ENCODE data around the gene GIMAP5.

GIMAP5 gene

GRCh38 chr7:150753826-150754603 is 16.8 kb downstream of the GIMAP5 start:
- H3K4me3 ChIP-seq (ENCODE audit: low read depth, low read length) = no peak overlapping the region
- DNase-seq = no peak
- H3K27me3 ChIP-seq = peaks cover 10% of the 10 kb centered on the region; the same call in 1 of the 2 replicates
- H3K36me3 ChIP-seq = no peaks in the 10 kb centered on the region
- no peaks in the 10 kb centered on the region for H3K9me3 ChIP-seq
- no peaks in the 10 kb centered on the region for H3K4me1 ChIP-seq
- TF ChIP-seq, protein P1, sequence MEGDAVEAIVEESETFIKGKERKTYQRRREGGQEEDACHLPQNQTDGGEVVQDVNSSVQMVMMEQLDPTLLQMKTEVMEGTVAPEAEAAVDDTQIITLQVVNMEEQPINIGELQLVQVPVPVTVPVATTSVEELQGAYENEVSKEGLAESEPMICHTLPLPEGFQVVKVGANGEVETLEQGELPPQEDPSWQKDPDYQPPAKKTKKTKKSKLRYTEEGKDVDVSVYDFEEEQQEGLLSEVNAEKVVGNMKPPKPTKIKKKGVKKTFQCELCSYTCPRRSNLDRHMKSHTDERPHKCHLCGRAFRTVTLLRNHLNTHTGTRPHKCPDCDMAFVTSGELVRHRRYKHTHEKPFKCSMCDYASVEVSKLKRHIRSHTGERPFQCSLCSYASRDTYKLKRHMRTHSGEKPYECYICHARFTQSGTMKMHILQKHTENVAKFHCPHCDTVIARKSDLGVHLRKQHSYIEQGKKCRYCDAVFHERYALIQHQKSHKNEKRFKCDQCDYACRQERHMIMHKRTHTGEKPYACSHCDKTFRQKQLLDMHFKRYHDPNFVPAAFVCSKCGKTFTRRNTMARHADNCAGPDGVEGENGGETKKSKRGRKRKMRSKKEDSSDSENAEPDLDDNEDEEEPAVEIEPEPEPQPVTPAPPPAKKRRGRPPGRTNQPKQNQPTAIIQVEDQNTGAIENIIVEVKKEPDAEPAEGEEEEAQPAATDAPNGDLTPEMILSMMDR (IDR thresholded peaks at IDR 0.05; ENCODE audit: low read depth, low read length) = peak; percentile 58

DNA sequence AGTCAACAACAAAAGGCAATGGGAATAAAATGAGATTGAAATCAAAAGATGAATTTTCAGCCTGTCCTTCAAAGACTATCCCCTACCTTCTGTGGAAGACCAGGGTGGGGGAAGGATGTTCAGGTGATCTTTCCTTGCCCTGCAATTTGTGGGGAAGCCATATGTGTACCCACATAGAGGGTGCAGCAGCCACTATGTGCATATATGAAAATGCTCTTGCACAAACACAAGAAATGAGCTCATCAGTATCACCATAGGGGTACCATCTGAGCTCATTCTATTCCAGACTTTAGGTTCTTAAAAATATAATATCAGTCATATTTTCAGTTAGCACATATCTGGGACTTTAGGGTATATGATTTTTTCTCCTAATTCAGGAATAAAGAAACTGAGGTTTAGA is 17.7 kb downstream of the GIMAP5 start:
- H3K4me1 ChIP-seq = no peaks in the 10 kb centered on the region
- H3K9me3 ChIP-seq = no peaks in the 10 kb centered on the region
- H3K4me3 ChIP-seq (ENCODE audit: low read depth, low read length) = no peak overlapping the region
- peaks cover under 1% of the 10 kb centered on the region; the same call in 1 of the 2 replicates for H3K27me3 ChIP-seq
- TF ChIP-seq, protein P1 (IDR thresholded peaks at IDR 0.05; ENCODE audit: low read depth, low read length) = no peak
- DNase-seq = no peak
- H3K36me3 ChIP-seq = no peaks in the 10 kb centered on the region

- no peaks in the 10 kb centered on the region; the same call in 1 of the 2 replicates for H3K27me3 ChIP-seq
- H3K4me3 ChIP-seq (ENCODE audit: low read depth, low read length) = no peak overlapping the region
- no peak for DNase-seq
Measured at GRCh38 chr7:150755473-150756099, 18.4 kb downstream of the GIMAP5 start.

DNA sequence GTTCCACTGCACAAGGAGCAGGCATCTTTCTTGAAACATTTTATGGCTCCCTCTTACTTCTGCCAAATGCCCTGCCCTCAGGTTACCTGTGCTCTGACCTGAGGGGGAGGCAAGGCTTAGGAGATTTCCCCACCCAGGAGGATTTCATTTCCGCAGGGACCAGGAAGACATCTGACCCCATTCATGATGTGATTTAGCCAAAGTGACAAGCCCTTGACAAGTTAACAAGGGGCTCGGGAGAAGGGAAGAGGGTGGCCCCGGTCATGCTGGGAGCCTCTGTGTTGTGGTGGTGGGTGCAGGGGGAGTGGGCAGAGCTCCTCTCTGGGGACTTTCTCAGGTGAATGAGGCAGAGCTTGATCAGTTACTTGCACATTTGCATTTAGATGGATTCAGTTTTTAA is 18.9 kb downstream of the GIMAP5 start:
- TF ChIP-seq, protein P1 (IDR thresholded peaks at IDR 0.05; ENCODE audit: low read depth, low read length) = no peak
- DNase-seq = no peak
- H3K9me3 ChIP-seq = no peaks in the 10 kb centered on the region
- H3K4me1 ChIP-seq = no peaks in the 10 kb centered on the region
- H3K36me3 ChIP-seq = no peaks in the 10 kb centered on the region
- no peaks in the 10 kb centered on the region; the same call in 1 of the 2 replicates for H3K27me3 ChIP-seq
- H3K4me3 ChIP-seq (ENCODE audit: low read depth, low read length) = no peak overlapping the region

More at GRCh38 chr7:150755473-150756099, 18.4 kb downstream of the GIMAP5 start:
- no peaks in the 10 kb centered on the region for H3K9me3 ChIP-seq
- TF ChIP-seq, protein P1 (IDR thresholded peaks at IDR 0.05; ENCODE audit: low read depth, low read length) = no peak
- H3K4me1 ChIP-seq = no peaks in the 10 kb centered on the region
- H3K36me3 ChIP-seq = no peaks in the 10 kb centered on the region

- no peak overlapping the region for H3K4me3 ChIP-seq (ENCODE audit: low read depth, low read length)
- no peaks in the 10 kb centered on the region for H3K36me3 ChIP-seq
- TF ChIP-seq, protein P1 (IDR thresholded peaks at IDR 0.05; ENCODE audit: low read depth, low read length) = peak; percentile 44
- no peaks in the 10 kb centered on the region for H3K4me1 ChIP-seq
- no peak for DNase-seq
- no peaks in the 10 kb centered on the region for H3K9me3 ChIP-seq
- no peaks in the 10 kb centered on the region; the same call in 1 of the 2 replicates for H3K27me3 ChIP-seq
Measured at GRCh38 chr7:150756858-150757257, 19.6 kb downstream of the GIMAP5 start.

DNA sequence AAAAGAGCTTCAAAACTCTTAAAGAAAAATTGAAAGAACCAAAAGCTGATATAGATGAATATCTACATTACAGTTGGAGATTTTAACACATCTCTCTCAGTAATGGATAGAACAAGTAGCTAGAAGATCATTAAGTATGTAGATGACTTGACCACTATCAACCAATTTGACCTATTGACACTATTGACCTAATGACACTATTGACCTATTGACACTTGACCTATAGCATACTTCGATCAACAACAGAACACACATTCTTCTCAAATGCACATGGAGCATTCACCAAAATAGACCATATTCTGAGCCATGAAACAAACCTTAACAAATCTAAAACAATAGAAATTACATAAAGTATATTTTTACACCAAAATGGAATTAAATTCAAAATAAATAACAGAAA is 22.3 kb downstream of the GIMAP5 start:
- H3K4me3 ChIP-seq (ENCODE audit: low read depth, low read length) = no peak overlapping the region
- H3K36me3 ChIP-seq = no peaks in the 10 kb centered on the region
- TF ChIP-seq, protein P1 (IDR thresholded peaks at IDR 0.05; ENCODE audit: low read depth, low read length) = no peak
- no peaks in the 10 kb centered on the region for H3K9me3 ChIP-seq
- no peaks in the 10 kb centered on the region for H3K4me1 ChIP-seq
- no peaks in the 10 kb centered on the region for H3K27me3 ChIP-seq
- DNase-seq = no peak
